ENCODE measurements around the gene PLPP4.

The PLPP4 gene

DNA sequence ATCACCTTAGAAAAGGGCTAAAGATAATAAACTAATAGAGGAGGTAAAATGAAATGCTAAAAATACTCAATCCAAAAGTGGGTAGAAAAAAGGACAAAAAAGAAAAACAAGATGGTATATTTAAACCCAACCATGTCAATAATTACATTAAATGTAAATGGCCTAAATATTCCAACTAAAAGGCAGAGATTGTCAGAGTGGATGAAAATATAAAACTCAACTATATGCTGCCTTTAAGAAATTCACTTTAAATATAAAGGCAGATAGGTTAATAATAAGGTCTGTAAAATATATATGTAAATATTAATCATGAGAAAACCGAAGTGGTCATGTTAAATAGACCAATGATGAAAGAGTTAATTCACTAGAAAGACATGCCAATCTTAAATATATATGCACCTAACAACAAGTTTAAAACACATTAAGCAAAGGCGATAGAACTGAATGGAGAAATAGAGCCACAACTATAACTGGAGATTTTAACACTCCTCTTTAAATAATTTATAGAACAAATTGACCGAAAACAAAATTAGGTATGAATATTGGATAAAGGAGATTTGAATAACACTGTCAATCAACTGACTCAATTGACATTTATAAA, 159.4 kb downstream of the PLPP4 start:
- Histone ChIP-seq H3K79me2 (ENCODE audit: insufficient read depth, low read depth) (no peaks in the 10 kb centered on the region), H3K36me3 (ENCODE audit: insufficient read depth) (no peaks in the 10 kb centered on the region), H3K4me3 (IDR thresholded peaks at IDR 0.05; ENCODE audit: insufficient read depth, low read depth, low read length) (no peak overlapping the region), H3K27ac (no peak overlapping the region), H4K20me1 (ENCODE audit: insufficient read depth) (no peaks in the 10 kb centered on the region), H3K27me3 (ENCODE audit: insufficient read depth, low read depth) (no peaks in the 10 kb centered on the region), H3K9ac (no peak overlapping the region), H2AFZ (ENCODE audit: low read depth) (no peak overlapping the region), H3K4me2 (no peak overlapping the region), H3K4me1 (ENCODE audit: low read depth, poor library complexity, severe bottlenecking) (no peaks in the 10 kb centered on the region)
- TF ChIP-seq, protein P1, sequence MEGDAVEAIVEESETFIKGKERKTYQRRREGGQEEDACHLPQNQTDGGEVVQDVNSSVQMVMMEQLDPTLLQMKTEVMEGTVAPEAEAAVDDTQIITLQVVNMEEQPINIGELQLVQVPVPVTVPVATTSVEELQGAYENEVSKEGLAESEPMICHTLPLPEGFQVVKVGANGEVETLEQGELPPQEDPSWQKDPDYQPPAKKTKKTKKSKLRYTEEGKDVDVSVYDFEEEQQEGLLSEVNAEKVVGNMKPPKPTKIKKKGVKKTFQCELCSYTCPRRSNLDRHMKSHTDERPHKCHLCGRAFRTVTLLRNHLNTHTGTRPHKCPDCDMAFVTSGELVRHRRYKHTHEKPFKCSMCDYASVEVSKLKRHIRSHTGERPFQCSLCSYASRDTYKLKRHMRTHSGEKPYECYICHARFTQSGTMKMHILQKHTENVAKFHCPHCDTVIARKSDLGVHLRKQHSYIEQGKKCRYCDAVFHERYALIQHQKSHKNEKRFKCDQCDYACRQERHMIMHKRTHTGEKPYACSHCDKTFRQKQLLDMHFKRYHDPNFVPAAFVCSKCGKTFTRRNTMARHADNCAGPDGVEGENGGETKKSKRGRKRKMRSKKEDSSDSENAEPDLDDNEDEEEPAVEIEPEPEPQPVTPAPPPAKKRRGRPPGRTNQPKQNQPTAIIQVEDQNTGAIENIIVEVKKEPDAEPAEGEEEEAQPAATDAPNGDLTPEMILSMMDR (conservative IDR thresholded peaks at IDR 0.05; ENCODE audit: low read depth, low read length): no peak

DNA sequence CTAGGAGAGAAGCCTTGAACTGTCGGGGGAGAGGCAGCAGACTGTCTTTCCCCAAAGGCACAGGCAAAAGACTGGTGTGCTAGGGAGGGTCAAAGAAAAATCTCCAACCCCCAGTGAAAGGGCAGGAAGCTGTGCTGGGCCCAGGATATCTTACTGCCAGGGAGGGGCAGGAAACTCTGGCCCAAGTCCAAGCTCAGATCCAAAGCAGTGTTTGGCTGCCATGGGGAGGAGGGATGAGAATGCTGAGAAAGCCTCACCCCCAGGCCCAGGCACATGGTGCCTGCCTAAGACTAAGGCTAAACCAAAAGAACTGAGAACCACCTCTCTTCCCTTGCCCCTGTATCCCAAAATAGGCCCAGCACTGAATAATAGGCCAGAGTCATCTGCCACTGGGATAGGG, 171.2 kb downstream of the PLPP4 start:
- TF ChIP-seq, protein P1 (conservative IDR thresholded peaks at IDR 0.05; ENCODE audit: low read depth, low read length): no peak
- H3K4me3 ChIP-seq (IDR thresholded peaks at IDR 0.05; ENCODE audit: insufficient read depth, low read depth, low read length): no peak overlapping the region
- H3K4me2 ChIP-seq: no peak overlapping the region
- no peak overlapping the region for H2AFZ ChIP-seq (ENCODE audit: low read depth)
- no peaks in the 10 kb centered on the region for H3K27me3 ChIP-seq (ENCODE audit: insufficient read depth, low read depth)
- no peaks in the 10 kb centered on the region for H3K4me1 ChIP-seq (ENCODE audit: low read depth, poor library complexity, severe bottlenecking)
- H3K36me3 ChIP-seq (ENCODE audit: insufficient read depth): no peaks in the 10 kb centered on the region
- no peak overlapping the region for H3K27ac ChIP-seq
- no peak overlapping the region for H3K9ac ChIP-seq
- H4K20me1 ChIP-seq (ENCODE audit: insufficient read depth): no peaks in the 10 kb centered on the region
- no peaks in the 10 kb centered on the region for H3K79me2 ChIP-seq (ENCODE audit: insufficient read depth, low read depth)

DNA sequence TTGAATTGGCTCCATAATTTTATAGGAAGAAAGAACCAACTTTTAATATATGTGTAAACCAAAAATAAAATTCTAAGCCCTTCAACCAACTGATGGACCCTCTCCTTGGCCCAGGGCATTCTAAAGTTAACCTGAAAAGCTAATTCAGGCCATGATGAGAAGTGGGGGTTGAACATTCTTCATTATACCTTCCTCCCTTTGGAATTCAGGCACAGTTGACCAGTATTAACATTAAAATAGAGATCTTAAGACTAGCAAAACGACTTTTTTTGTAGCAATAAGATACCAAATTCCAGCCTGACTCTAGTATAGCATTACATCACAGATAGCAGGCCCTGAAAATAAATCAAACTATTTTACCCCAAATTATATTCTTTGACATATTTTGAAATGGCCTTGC, 173.2 kb downstream of the PLPP4 start:
- no peak overlapping the region for H2AFZ ChIP-seq (ENCODE audit: low read depth)
- H3K4me3 ChIP-seq (IDR thresholded peaks at IDR 0.05; ENCODE audit: insufficient read depth, low read depth, low read length): no peak overlapping the region
- no peaks in the 10 kb centered on the region for H3K79me2 ChIP-seq (ENCODE audit: insufficient read depth, low read depth)
- no peak overlapping the region for H3K9ac ChIP-seq
- TF ChIP-seq, protein P1 (conservative IDR thresholded peaks at IDR 0.05; ENCODE audit: low read depth, low read length): no peak
- H3K27me3 ChIP-seq (ENCODE audit: insufficient read depth, low read depth): no peaks in the 10 kb centered on the region
- H4K20me1 ChIP-seq (ENCODE audit: insufficient read depth): no peaks in the 10 kb centered on the region
- no peaks in the 10 kb centered on the region for H3K4me1 ChIP-seq (ENCODE audit: low read depth, poor library complexity, severe bottlenecking)
- no peak overlapping the region for H3K27ac ChIP-seq
- no peak overlapping the region for H3K4me2 ChIP-seq
- H3K36me3 ChIP-seq (ENCODE audit: insufficient read depth): no peaks in the 10 kb centered on the region

DNA sequence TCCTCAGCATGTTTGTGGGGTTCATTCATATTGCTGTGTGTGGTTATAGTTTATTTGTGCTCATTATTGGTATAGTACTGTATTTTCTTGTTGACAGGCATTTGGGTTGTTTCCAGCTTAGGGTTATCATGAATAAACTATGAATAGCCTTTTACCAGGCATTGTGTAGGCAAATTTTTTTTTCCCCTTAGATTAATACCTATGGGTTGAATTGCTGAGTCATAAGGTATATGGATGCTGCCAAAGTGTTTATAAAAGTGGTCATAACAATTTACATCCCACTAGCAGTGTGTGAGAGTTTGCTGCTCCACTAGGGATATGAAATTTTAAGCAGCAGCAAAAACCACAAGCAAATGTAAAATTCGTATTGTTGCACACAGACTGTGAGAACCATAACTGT, 175.0 kb downstream of the PLPP4 start:
- Histone ChIP-seq H3K4me1 (ENCODE audit: low read depth, poor library complexity, severe bottlenecking) (no peaks in the 10 kb centered on the region), H3K27me3 (ENCODE audit: insufficient read depth, low read depth) (no peaks in the 10 kb centered on the region), H3K4me2 (no peak overlapping the region), H3K4me3 (IDR thresholded peaks at IDR 0.05; ENCODE audit: insufficient read depth, low read depth, low read length) (no peak overlapping the region), H4K20me1 (ENCODE audit: insufficient read depth) (no peaks in the 10 kb centered on the region), H2AFZ (ENCODE audit: low read depth) (no peak overlapping the region), H3K36me3 (ENCODE audit: insufficient read depth) (no peaks in the 10 kb centered on the region), H3K79me2 (ENCODE audit: insufficient read depth, low read depth) (no peaks in the 10 kb centered on the region), H3K27ac (no peak overlapping the region), H3K9ac (no peak overlapping the region)
- TF ChIP-seq, protein P1 (conservative IDR thresholded peaks at IDR 0.05; ENCODE audit: low read depth, low read length): no peak
